OCI-LY1 (cell line): ENCODE measurements around the gene ABCC6.
"Not testable (repeated sequence)": the region's sequence is repeated elsewhere in the genome, so short reads cannot be mapped to it uniquely, and the experiment has no call there.

Experiments
- H2AFZ ChIP-seq: fragments of 200-600 bp; sonication (generic), shearing (Covaris generic); 2 replicates; pipeline ENCODE4 v1.6.0; 2014; ENCODE audit warnings: antibody characterized with exemption, mild to moderate bottlenecking, low read length
- H3F3A ChIP-seq: fragments of 200-600 bp; sonication (generic), shearing (Covaris generic); 2 replicates; pipeline ENCODE4 v1.6.0; 2014; ENCODE audit warnings: mild to moderate bottlenecking, antibody characterized with exemption, low read length, moderate library complexity; ENCODE audit not compliant: insufficient read depth
- H3K27ac ChIP-seq: fragments of 200-600 bp; sonication (generic); 2 replicates; pipeline ENCODE4 v1.5.1; 2014; ENCODE audit warnings: low read length, mixed run types, mild to moderate bottlenecking, low read depth; ENCODE audit not compliant: poor library complexity, severe bottlenecking
- H3K27me3 ChIP-seq: fragments of 200-600 bp; sonication (generic); 2 replicates; pipeline ENCODE4 v1.6.0; 2014; ENCODE audit warnings: antibody characterized with exemption, mild to moderate bottlenecking, low read length, moderate library complexity; ENCODE audit not compliant: insufficient read depth
- H3K36me3 ChIP-seq: fragments of 200-600 bp; sonication (generic); 2 replicates; pipeline ENCODE4 v1.6.1; 2014; ENCODE audit warnings: mild to moderate bottlenecking, antibody characterized with exemption, low read length, moderate library complexity, mixed read lengths; ENCODE audit not compliant: insufficient read depth
- H3K4me1 ChIP-seq: fragments of 200-600 bp; sonication (generic); 2 replicates; pipeline ENCODE4 v1.5.1; 2014; ENCODE audit warnings: mild to moderate bottlenecking, low read length, moderate library complexity; ENCODE audit not compliant: insufficient read depth, severe bottlenecking
- H3K4me2 ChIP-seq: fragments of 200-600 bp; sonication (generic), shearing (Covaris generic); 2 replicates; pipeline ENCODE4 v1.6.1; 2014; ENCODE audit warnings: low read length
- H3K4me3 ChIP-seq: fragments of 200-600 bp; sonication (generic); 2 replicates; pipeline ENCODE4 v1.5.1; 2014; ENCODE audit warnings: low read length, low read depth, mild to moderate bottlenecking, mixed read lengths; ENCODE audit not compliant: poor library complexity, severe bottlenecking
- H3K79me2 ChIP-seq: fragments of 200-600 bp; shearing (Covaris generic); 2 replicates; pipeline ENCODE4 v1.6.1; 2016; ENCODE audit warnings: mixed run types, low read length, mixed read lengths; ENCODE audit not compliant: insufficient read depth
- H3K9ac ChIP-seq: fragments of 200-600 bp; sonication (generic), shearing (Covaris generic); 2 replicates; pipeline ENCODE4 v1.6.1; 2014; ENCODE audit warnings: mild to moderate bottlenecking, low read length, mixed read lengths
- H3K9me2 ChIP-seq: fragments of 200-600 bp; sonication (generic), shearing (Covaris generic); 2 replicates; pipeline ENCODE4 v1.6.1; 2014; ENCODE audit warnings: low read depth, mild to moderate bottlenecking, low read length, mixed read lengths
- H3K9me3 ChIP-seq: fragments of 200-600 bp; shearing (Covaris generic); 2 replicates; pipeline ENCODE4 v1.6.1; 2014; ENCODE audit warnings: low read length, mixed read lengths
- H4K20me1 ChIP-seq: fragments of 200-600 bp; sonication (generic), shearing (Covaris generic); 2 replicates; pipeline ENCODE4 v1.6.0; 2016; ENCODE audit warnings: mild to moderate bottlenecking, low read length; ENCODE audit not compliant: insufficient read depth

Gene ABCC6

DNA sequence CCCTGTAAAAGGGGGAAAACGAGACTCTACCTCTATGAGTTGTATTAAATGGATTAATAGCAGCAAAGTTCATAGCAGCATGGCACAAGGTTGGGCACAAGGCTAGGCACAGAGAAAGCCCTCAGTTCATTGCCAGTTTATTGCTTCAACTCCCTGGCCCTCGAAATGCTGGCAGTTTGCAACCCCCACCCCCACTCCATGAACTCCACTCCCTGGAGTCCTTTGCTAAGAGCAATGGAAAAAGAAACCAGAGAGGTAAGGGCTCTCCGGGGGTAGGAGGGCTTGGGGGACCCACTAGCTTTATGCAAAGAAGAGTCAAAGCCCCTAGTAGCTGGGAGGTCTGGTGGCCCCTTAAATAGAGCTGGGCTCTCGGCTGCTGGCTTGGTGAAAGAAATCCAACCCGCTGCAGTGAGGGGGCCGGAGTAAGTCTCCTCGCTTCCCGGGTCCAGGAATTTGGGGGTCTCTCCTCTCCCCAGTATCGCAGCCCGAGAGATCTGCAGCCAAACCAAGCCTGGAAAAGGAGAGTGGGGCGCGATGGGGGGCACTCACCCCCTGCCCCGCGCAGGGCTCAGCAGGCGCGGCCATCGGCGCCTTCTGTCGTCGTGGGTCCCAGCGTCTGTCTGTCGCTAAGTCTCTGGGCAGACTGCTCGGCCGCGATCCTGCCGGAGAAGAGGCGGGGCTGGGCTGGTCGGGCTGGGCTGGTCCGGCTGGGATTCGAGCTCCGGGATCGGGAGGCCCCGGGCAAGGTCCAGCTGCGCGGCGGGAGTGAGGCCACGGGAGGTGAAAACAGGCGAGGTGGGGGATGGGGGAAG, at the start of gene ABCC6:
ABCC6 (minus strand) TSS at position 645 of the 812 bp plus-strand sequence; CDS start at position 585, 60 bp downstream.
- H3K9me2 ChIP-seq, H2AFZ ChIP-seq, H3K9ac ChIP-seq, H3F3A ChIP-seq, H3K27me3 ChIP-seq, H3K4me1 ChIP-seq, H4K20me1 ChIP-seq, H3K4me2 ChIP-seq, H3K27ac ChIP-seq, H3K4me3 ChIP-seq, H3K79me2 ChIP-seq, H3K9me3 ChIP-seq, H3K36me3 ChIP-seq: not testable (repeated sequence)

DNA sequence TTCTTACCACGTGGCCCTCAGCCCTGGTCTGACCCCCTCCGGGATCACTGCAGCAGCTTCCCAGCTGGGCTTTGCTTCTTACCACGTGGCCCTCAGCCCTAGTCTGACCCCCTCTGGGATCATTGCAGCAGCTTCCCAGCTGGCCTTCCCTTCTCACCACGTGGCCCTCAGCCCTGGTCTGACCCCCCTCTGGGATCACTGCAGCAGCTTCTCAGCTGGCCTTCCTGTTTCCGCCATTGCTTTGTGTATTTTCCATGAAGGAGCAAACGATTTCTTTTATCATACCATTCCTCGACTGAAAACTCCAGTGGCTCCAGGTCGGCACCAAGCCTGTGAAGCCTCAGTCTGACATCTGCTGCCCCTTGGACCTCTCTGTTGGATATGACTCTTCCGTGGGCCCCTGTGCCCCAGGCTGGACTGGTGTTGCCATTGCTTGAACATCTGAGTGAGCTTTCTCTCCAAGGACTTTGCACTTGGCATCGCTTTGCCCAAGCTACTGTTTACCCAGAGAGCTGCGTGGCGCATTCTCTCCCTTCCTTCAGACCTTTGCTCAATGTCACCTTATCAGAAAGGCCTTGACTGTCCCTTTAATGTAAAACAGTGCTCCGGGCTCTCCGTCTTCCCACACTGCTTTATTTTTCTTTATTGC, 49.4 kb upstream of the ABCC6 start:
- not testable (repeated sequence) for H3K9me2 ChIP-seq, H3K4me3 ChIP-seq, H2AFZ ChIP-seq, H3K79me2 ChIP-seq, H3K27me3 ChIP-seq, H3K4me2 ChIP-seq, H3K9me3 ChIP-seq, H3K9ac ChIP-seq, H3K36me3 ChIP-seq, H3F3A ChIP-seq, H4K20me1 ChIP-seq, H3K4me1 ChIP-seq, H3K27ac ChIP-seq

DNA sequence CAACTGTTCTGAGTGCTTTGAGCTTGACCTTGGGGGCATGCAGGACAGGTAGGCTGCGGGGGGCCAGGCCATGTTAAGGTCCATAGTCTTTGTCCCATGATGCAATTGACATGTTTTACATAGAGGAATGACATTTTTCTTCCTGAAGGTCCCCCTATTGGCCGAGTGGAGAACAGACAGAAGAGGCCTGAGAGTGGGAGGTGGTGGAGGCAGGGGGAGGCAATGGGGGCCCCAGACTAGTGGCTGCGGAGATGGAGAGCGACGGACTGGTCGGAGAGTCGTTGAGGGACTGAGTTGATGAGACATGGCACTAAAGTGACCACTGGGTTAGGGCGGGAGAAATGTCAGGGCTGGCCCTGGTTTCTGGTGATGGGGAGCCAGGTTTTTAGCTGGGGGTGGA, 48.4 kb upstream of the ABCC6 start:
- H3K4me1 ChIP-seq, H2AFZ ChIP-seq, H3F3A ChIP-seq, H3K27me3 ChIP-seq, H3K79me2 ChIP-seq, H3K9ac ChIP-seq, H3K9me2 ChIP-seq, H3K27ac ChIP-seq, H3K4me3 ChIP-seq, H3K9me3 ChIP-seq, H3K36me3 ChIP-seq, H3K4me2 ChIP-seq, H4K20me1 ChIP-seq: not testable (repeated sequence)

DNA sequence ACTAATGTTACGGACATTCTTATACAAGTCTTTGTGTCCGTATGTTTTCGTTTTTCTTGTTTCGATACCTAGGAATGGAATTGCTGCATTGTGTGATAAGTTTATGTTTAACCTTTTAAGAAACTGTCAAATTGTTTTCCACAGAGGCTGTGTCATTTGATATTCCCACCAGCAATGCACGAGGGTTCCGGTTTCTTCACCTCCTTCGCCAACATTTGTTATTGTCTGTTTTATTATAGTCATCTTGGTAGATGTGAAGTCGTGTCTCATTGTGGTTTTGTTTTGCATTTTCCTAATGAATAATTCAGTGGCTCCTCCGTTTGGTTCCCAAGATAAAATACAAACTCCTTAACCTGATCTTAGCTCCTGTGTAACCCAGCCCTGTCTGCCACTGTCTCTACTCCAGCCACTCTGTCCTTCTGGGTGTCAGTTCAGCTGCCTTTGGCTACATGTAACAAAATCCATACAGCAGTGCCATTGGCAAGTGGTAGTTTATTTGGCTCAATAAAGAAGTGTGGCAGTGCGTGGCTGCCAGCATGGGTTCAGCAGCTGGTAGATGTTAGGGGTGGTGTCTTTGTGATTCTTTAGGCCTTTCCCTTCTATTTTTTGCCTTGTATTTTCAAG, 45.0 kb upstream of the ABCC6 start:
- H3K36me3 ChIP-seq, H4K20me1 ChIP-seq, H2AFZ ChIP-seq, H3F3A ChIP-seq, H3K9ac ChIP-seq, H3K27ac ChIP-seq, H3K79me2 ChIP-seq, H3K27me3 ChIP-seq, H3K4me3 ChIP-seq, H3K4me1 ChIP-seq, H3K9me3 ChIP-seq, H3K4me2 ChIP-seq, H3K9me2 ChIP-seq: not testable (repeated sequence)

DNA sequence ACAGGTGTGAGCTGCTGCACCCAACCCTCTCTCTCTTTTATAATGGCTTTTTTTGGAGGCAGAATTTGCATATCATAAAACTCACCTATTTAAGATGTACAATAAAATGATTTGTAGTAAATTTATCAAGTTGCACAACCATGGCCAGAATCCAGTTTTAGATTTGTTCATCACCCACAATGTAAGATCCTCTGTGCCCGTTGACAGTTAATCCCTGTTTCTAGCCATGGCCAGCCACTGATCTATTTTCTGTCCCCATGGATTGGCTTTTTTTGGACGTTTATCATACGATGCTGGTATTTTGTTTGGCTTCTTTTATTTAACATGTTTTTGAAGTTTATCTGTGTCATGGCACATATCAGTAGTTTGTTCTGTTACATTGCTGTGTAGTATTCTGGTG, 44.4 kb upstream of the ABCC6 start:
- not testable (repeated sequence) for H3K4me2 ChIP-seq, H3K36me3 ChIP-seq, H3K4me3 ChIP-seq, H3K9me3 ChIP-seq, H3K9me2 ChIP-seq, H3K27me3 ChIP-seq, H3K27ac ChIP-seq, H3F3A ChIP-seq, H3K79me2 ChIP-seq, H2AFZ ChIP-seq, H4K20me1 ChIP-seq, H3K4me1 ChIP-seq, H3K9ac ChIP-seq

DNA sequence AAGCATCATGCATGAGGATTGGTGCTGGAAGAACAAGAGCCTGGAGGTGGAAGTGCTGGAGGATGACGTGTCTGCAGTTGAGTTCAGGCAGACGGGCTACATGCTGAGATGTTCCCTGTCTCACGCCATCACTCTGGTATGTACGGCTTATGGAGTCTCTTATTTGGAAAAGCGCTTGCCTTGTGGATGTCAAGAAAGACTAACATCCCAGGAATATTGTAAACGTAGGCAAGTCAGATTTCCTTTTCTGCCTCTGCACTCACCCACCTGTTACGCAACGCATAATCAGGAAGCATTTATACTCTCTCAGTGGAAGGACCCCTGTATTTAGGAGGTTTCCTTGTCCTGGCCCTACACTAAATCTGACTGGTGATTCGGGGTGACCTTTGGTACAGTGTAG, 41.8 kb upstream of the ABCC6 start:
- H3K9me2 ChIP-seq, H3K79me2 ChIP-seq, H3F3A ChIP-seq, H3K36me3 ChIP-seq, H3K9me3 ChIP-seq, H2AFZ ChIP-seq, H3K27ac ChIP-seq, H3K27me3 ChIP-seq, H4K20me1 ChIP-seq, H3K4me3 ChIP-seq, H3K4me2 ChIP-seq, H3K9ac ChIP-seq, H3K4me1 ChIP-seq: not testable (repeated sequence)

DNA sequence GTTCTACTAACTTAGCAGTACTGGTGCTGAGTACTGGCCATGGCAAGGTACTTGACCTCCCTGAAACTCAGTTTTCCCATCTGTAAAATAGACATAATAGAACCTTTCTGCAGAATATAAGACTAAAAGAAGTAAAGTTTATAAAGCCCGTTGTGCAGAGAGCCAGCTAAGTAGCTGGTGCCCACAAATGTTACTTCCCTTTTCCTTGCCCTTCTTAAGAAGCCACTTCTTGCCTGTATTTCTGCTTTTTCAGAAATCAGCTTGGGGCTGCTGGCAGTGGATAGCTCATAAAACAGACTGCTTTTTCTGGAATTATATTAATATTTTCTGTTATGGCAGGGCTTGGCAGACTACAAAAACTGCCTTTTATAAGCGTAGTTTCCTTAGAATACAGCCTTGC, 40.7 kb upstream of the ABCC6 start:
- not testable (repeated sequence) for H3K9me2 ChIP-seq, H3K4me3 ChIP-seq, H2AFZ ChIP-seq, H3K27me3 ChIP-seq, H3K9me3 ChIP-seq, H4K20me1 ChIP-seq, H3K4me2 ChIP-seq, H3K79me2 ChIP-seq, H3K4me1 ChIP-seq, H3K36me3 ChIP-seq, H3K27ac ChIP-seq, H3F3A ChIP-seq, H3K9ac ChIP-seq
